H1 (cell line): ENCODE results near the gene SPATA31D4. TPM values are rescaled to one million over a fixed set of nuclear protein-coding genes. Genes with fewer than 3 reads are reported as not detected.

Source experiments
- CTCF ChIA-PET: fragments of 300-600 bp; sonication (Branson Sonifier 250); formaldehyde crosslinking; loops from one replicate; lab custom pipeline; 2021; ENCODE audit not compliant: partially characterized antibody; lab: Charles Lee
- POLR2A ChIA-PET: fragments of 300-600 bp; sonication (Branson Sonifier 250); formaldehyde crosslinking; loops from one replicate; lab custom pipeline; 2021; ENCODE audit warnings: inconsistent platforms; ENCODE audit not compliant: partially characterized antibody; lab: Charles Lee
- DNase-seq, 2 experiments: peaks; one replicate each; pipeline versions ENCODE4 v3.0.0 to v3.0.0-alpha.2; 2010 to 2022; ENCODE audit warnings: low spot score in 2 of 2, low read depth in 1 of 2, mixed read lengths in 1 of 2
- FAIRE-seq: peaks from 2 replicates; lab custom pipeline; 2011; peaks lifted over from hg19 to GRCh38; lab: Jason Lieb, UNC
- H2AFZ ChIP-seq: 2 replicates; pipeline ENCODE4 v1.8.1; 2012; ENCODE audit warnings: low read length, inconsistent platforms
- H2AK5ac ChIP-seq: 2 replicates; pipeline ENCODE4 v1.6.1; 2013; ENCODE audit warnings: low read depth, low read length
- H2BK120ac ChIP-seq: replicated peaks from 2 replicates; pipeline ENCODE3; 2013; ENCODE audit warnings: low read depth, low read length, inconsistent platforms
- H2BK12ac ChIP-seq: 2 replicates; pipeline ENCODE4 v1.6.1; 2013; ENCODE audit warnings: low read depth, low read length
- H2BK15ac ChIP-seq: 2 replicates; pipeline ENCODE4 v1.6.1; 2013; ENCODE audit warnings: low read length
- H2BK20ac ChIP-seq: 2 replicates; pipeline ENCODE4 v1.6.1; 2013; ENCODE audit warnings: low read length
- H2BK5ac ChIP-seq: 2 replicates; pipeline ENCODE4 v1.6.1; 2013; ENCODE audit warnings: low read depth, low read length
- H3K14ac ChIP-seq: 2 replicates; pipeline ENCODE4 v1.6.1; 2013; ENCODE audit warnings: inconsistent platforms; ENCODE audit not compliant: insufficient read length
- H3K18ac ChIP-seq: 2 replicates; pipeline ENCODE4 v1.6.1; 2013; ENCODE audit warnings: low read length; ENCODE audit errors: extremely low read depth
- H3K23ac ChIP-seq: 2 replicates; pipeline ENCODE4 v1.6.1; 2013; ENCODE audit warnings: inconsistent platforms; ENCODE audit not compliant: insufficient read length
- H3K23me2 ChIP-seq: 2 replicates; pipeline ENCODE4 v1.6.1; 2013; ENCODE audit warnings: low read depth, low read length
- H3K27ac ChIP-seq: 2 replicates; pipeline ENCODE4 v1.6.1; 2011; ENCODE audit warnings: low read depth, low read length, inconsistent platforms
- H3K27me3 ChIP-seq, 4 experiments: replicated peaks in 1 of 4; 1 replicate in 1 of 4; 2 replicates in 3 of 4; pipeline versions ENCODE4 v1.6.1 to v1.8.1; 2011 to 2013; ENCODE audit warnings: low read length in 3 of 4, mild to moderate bottlenecking in 3 of 4, inconsistent platforms in 2 of 4, mixed read lengths in 2 of 4, moderate library complexity in 1 of 4; ENCODE audit not compliant: control insufficient read depth in 3 of 4, insufficient read depth in 3 of 4; ENCODE audit errors: extremely low read depth in 1 of 4
- H3K36me3 ChIP-seq, 4 experiments: 2 replicates each; pipeline versions ENCODE4 v1.6.1 to v1.8.1; 2011 to 2013; ENCODE audit warnings: mild to moderate bottlenecking in 4 of 4, low read length in 3 of 4, moderate library complexity in 2 of 4, control low read depth in 1 of 4, inconsistent platforms in 1 of 4; ENCODE audit not compliant: insufficient read depth in 4 of 4, control insufficient read depth in 2 of 4
- H3K4ac ChIP-seq: replicated peaks from 2 replicates; pipeline ENCODE3; 2013; ENCODE audit warnings: low read length, low read depth, mixed read lengths, inconsistent platforms; ENCODE audit not compliant: insufficient read length
- H3K4me1 ChIP-seq, 4 experiments: replicated peaks in 1 of 4; 1 replicate in 1 of 4; 2 replicates in 3 of 4; pipeline versions ENCODE4 v1.6.1 to v1.8.1; 2011 to 2013; ENCODE audit warnings: low read length in 3 of 4, inconsistent platforms in 2 of 4, mixed read lengths in 1 of 4; ENCODE audit not compliant: insufficient read depth in 4 of 4, control insufficient read depth in 3 of 4
- H3K4me2 ChIP-seq, 2 experiments: 2 replicates each; pipeline versions ENCODE4 v1.6.1 to v1.8.1; 2011 to 2013; ENCODE audit warnings: low read depth in 2 of 2, low read length in 2 of 2, control low read depth in 1 of 2, inconsistent platforms in 1 of 2, mild to moderate bottlenecking in 1 of 2; ENCODE audit not compliant: insufficient read depth in 1 of 2
- H3K4me3 ChIP-seq, 4 experiments: fragments of 200-600, 300-600 bp in 1 of 4; sonication (generic), shearing (Covaris generic), sonication (Bioruptor Twin) in 1 of 4; 2 replicates each; pipeline versions ENCODE4 v1.5.1 to v1.8.1; 2011 to 2016; ENCODE audit warnings: low read length in 4 of 4, low read depth in 3 of 4, control low read depth in 2 of 4, inconsistent platforms in 2 of 4, mild to moderate bottlenecking in 2 of 4, mixed read lengths in 1 of 4, moderate library complexity in 1 of 4; ENCODE audit not compliant: insufficient read depth in 2 of 4; ENCODE audit errors: extremely low read depth in 1 of 4
- H3K56ac ChIP-seq: replicated peaks from 2 replicates; pipeline ENCODE3; 2013; ENCODE audit warnings: low read depth, mild to moderate bottlenecking, mixed read lengths, low read length, inconsistent platforms; ENCODE audit not compliant: insufficient read length
- H3K79me1 ChIP-seq: 2 replicates; pipeline ENCODE4 v1.6.1; 2013; ENCODE audit warnings: low read depth, low read length, control low read depth
- H3K79me2 ChIP-seq, 2 experiments: 2 replicates each; pipeline versions ENCODE4 v1.6.1 to v1.8.1; 2012 to 2013; ENCODE audit warnings: low read length in 2 of 2, mild to moderate bottlenecking in 2 of 2, inconsistent platforms in 1 of 2; ENCODE audit not compliant: insufficient read depth in 2 of 2, control insufficient read depth in 1 of 2
- H3K9ac ChIP-seq, 4 experiments: replicated peaks in 1 of 4; 1 replicate in 1 of 4; 2 replicates in 3 of 4; pipeline versions ENCODE4 v1.6.1 to v1.8.1; 2011 to 2013; ENCODE audit warnings: low read depth in 3 of 4, low read length in 3 of 4, control low read depth in 2 of 4, mild to moderate bottlenecking in 2 of 4, moderate library complexity in 2 of 4, inconsistent platforms in 1 of 4; ENCODE audit errors: extremely low read depth in 1 of 4
- H3K9me3 ChIP-seq, 2 experiments: 2 replicates each; pipeline versions ENCODE4 v1.6.1 to v1.8.1; 2012 to 2013; ENCODE audit warnings: mild to moderate bottlenecking in 2 of 2, moderate library complexity in 2 of 2, control low read depth in 1 of 2, inconsistent platforms in 1 of 2, low read depth in 1 of 2, low read length in 1 of 2, mixed read lengths in 1 of 2; ENCODE audit not compliant: insufficient read depth in 2 of 2
- H4K20me1 ChIP-seq, 2 experiments: replicated peaks in 1 of 2; 2 replicates each; pipeline versions ENCODE3 to v1.8.1; 2011 to 2013; ENCODE audit warnings: inconsistent platforms in 2 of 2, low read length in 2 of 2, mild to moderate bottlenecking in 1 of 2; ENCODE audit not compliant: insufficient read depth in 2 of 2, control insufficient read depth in 1 of 2
- H4K5ac ChIP-seq: 2 replicates; pipeline ENCODE4 v1.6.1; 2013; ENCODE audit warnings: low read length, low read depth, mixed read lengths, inconsistent platforms; ENCODE audit not compliant: insufficient read length
- H4K8ac ChIP-seq: 2 replicates; pipeline ENCODE4 v1.8.0; 2013; ENCODE audit warnings: mild to moderate bottlenecking, moderate library complexity, low read length, inconsistent platforms; ENCODE audit not compliant: insufficient read depth; ENCODE audit errors: extremely low read depth
- H4K91ac ChIP-seq: replicated peaks from 2 replicates; pipeline ENCODE3; 2013; ENCODE audit warnings: low read length, mixed read lengths, inconsistent platforms; ENCODE audit not compliant: insufficient read length
- CEBPB ChIP-seq: IDR thresholded peaks from 2 replicates; pipeline ENCODE4 v1.6.1; 2012; ENCODE audit warnings: low read depth, low read length
- CHD1 ChIP-seq: IDR thresholded peaks from 2 replicates; pipeline ENCODE4 v1.6.1; 2012; ENCODE audit warnings: low read depth, low read length, improper control_type of control experiment
- whole genome bisulfite sequencing, 2 experiments: shearing (Covaris generic) in 1 of 2; methylation state at CpG; one replicate each; pipeline versions ENCODE4 v1.1.6 to v1.1.7; 2013 to 2015; ENCODE audit warnings: low lambda C conversion rate in 2 of 2, mixed read lengths in 2 of 2, inconsistent platforms in 1 of 2, low coverage in 1 of 2, missing lambda C conversion rate in 1 of 2; ENCODE audit not compliant: insufficient replicate concordance in 2 of 2, insufficient coverage in 1 of 2, insufficient read length in 1 of 2; ENCODE audit errors: extremely low coverage in 1 of 2, missing lambda C conversion rate in 1 of 2; 5-methylcytosine and 5-hydroxymethylcytosine counted together
- polyA plus RNA-seq, 7 experiments: library from polyadenylated mRNA; depleted of rRNA in 3 of 7; stranded (reverse) in 5 of 7; unstranded in 2 of 7; fragments of >200 nt in 5 of 7; fragments of 200-250 nt in 2 of 7; gene quantifications; 1 replicate in 5 of 7; 2 replicates in 1 of 7; 4 replicates in 1 of 7; pipeline versions ENCODE4 v1.2.1 to v1.2.3, GENCODE V29; 2011 to 2013; ENCODE audit warnings: missing spikeins in 2 of 7, mixed read lengths in 2 of 7
- total RNA-seq: library from RNA; stranded (reverse); fragmentation: NEBNext Ultra II Directional; extraction: Animal tissue kit (Norgen Biotek cat#: 25700); gene quantifications from 2 replicates; pipeline ENCODE4 v1.2.1, GENCODE V29; 2021

The SPATA31D4 gene
- total and polyA plus RNA-seq, 2 of the 8 experiments (the other 6 are each of a cell fraction or from before 2014, with no cell fraction given), result not detected

- Histone ChIP-seq H3K4me1 (no peaks in the 10 kb centered on the region), H4K5ac (no peak overlapping the region), H3K79me1 (no peaks in the 10 kb centered on the region), H2BK20ac (no peak overlapping the region), H2AFZ (no peak overlapping the region), H2BK15ac (no peak overlapping the region), H3K23me2 (no peaks in the 10 kb centered on the region), H2BK12ac (no peak overlapping the region), H4K20me1 (no peaks in the 10 kb centered on the region), H3K27ac (no peak overlapping the region), H3K79me2 (no peaks in the 10 kb centered on the region), H2BK120ac (no peak overlapping the region), H3K23ac (no peak overlapping the region), H3K4me3 (no peak overlapping the region), H3K27me3 (no peaks in the 10 kb centered on the region), H4K91ac (no peak overlapping the region), H2BK5ac (no peak overlapping the region), H3K9ac (no peak overlapping the region), H3K56ac (no peak overlapping the region), H2AK5ac (no peak overlapping the region), H3K18ac (no peak overlapping the region), H3K9me3 (no peaks in the 10 kb centered on the region), H4K8ac (no peak overlapping the region), H3K4me2 (no peak overlapping the region), H3K14ac (no peak overlapping the region), H3K4ac (no peak overlapping the region), H3K36me3 (no peaks in the 10 kb centered on the region)
- FAIRE-seq (no peak), DNase-seq (no peak)
- TF ChIP-seq CEBPB (no peak), CHD1 (no peak)
- ChIA-PET CTCF (interaction anchor here (1.3 kb wide), 1 partner anchor 11 kb away, joined by 5 read pairs; no protein-coding TSS in a partner anchor), POLR2A (no interaction called here)
- 100% methylated on average over 1 of the region's 1 CpG; no CpG with 5 or more reads in 1 of the 2 experiments for whole genome bisulfite sequencing, 2 experiments
Observed at GRCh38 chr9:81886665-81887064, 41.6 kb upstream of the SPATA31D4 start.
